Caki2 (cell line): ENCODE data around the gene LRRC2. TPM values are rescaled to one million over a fixed set of nuclear protein-coding genes. Genes with fewer than 3 reads are reported as not detected.
"Not testable (repeated sequence)": the region's sequence is repeated elsewhere in the genome, so short reads cannot be mapped to it uniquely, and the experiment has no call there.

ENCODE experiments used
- DNase-seq: peaks from one replicate; pipeline ENCODE4 v3.0.0-alpha.2; 2015; ENCODE audit warnings: low read depth
- in situ Hi-C: cut with HindIII; loops from 2 replicates; pipeline ENCODE4 v1.10.0; 2016; ENCODE audit warnings: low sequenced_read_pairs, low pct_unique_long_range_greater_than_20kb, mixed read lengths
- total RNA-seq: library from RNA; depleted of rRNA; stranded (reverse); fragments of >200 nt; shearing (Covaris generic); gene quantifications from 2 replicates; pipeline ENCODE4 v1.2.3, GENCODE V29; 2014; ENCODE audit warnings: low replicate concordance

LRRC2 gene
- total RNA-seq, 1 experiment from 2014 or later, result not detected

DNA sequence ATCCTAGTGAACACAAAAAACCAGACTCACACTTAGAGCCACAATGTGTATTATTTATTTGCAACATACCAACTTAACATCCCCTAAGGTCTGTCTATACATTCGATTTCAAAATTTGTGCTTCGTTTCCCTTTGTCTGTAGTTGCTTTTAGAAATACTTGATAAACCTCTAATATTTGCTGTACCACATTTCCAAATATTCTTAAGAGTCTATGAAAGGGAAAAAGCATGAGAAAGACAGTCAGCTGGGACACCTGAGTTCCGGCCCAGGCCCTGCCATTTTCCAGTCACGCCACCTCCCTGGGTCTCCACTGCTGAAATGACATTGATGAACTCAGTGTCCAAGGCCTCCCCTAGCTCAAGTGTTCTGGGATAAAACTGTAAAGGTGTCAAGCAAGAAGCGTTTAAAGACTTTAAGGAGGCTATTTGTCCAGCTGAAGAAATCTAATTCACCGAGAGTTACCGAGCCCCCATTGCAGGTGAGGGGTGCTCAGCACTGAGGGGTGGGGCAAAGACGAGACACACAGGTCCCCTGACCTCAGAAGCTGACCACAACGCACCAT is 26.6 kb downstream of the LRRC2 start:
- in situ Hi-C loops, result no loop called here
- no peak for DNase-seq

DNA sequence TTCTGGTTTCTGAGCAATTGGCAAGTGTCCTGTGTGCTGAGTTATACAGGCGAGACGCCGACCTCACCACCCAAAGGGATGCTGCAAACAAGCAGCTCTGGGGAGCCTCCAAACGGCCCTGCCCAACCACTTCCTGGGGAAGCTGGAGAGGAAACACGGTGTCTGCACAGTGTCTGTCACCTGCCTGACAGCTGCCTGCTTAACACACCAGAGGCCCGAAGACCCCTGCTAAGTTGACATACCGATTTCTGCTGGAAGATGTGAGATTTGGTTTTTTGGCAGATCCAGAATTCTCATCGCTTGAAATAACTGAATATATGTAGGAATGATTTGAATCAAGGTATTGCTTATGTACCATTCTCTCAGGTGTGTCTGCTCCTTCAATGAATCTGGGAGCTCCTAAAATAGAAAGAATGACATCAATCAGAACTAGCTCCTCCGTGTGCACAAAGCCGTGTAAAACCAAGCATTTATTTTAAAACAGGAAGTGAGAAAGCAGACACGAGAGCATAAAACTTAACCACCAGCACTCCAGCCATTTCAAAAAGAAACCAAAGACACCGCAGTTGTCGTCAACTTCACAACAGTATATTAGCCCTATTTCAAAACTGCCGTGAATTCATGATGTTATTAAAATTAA is 27.2 kb downstream of the LRRC2 start:
- DNase-seq, result no peak
- in situ Hi-C loops, result no loop called here

DNA sequence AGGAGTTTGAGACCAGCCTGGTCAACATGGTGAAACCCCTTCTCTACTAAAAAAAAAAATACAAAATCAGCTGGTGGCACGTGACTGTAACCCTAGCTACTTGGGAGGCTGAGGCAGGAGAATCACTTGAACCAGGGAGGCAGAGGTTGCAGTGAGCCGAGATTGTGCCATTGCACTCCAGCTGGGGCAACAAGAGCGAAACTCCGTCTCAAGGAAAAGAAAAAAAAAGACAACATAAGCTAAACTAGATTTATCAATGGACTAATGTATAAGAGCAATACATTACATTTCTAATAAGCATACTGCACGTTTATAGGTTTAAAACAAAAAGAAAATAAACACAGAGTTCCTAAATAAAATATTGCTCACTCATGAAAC is 27.7 kb downstream of the LRRC2 start:
- DNase-seq, in situ Hi-C loops: not testable (repeated sequence)

DNA sequence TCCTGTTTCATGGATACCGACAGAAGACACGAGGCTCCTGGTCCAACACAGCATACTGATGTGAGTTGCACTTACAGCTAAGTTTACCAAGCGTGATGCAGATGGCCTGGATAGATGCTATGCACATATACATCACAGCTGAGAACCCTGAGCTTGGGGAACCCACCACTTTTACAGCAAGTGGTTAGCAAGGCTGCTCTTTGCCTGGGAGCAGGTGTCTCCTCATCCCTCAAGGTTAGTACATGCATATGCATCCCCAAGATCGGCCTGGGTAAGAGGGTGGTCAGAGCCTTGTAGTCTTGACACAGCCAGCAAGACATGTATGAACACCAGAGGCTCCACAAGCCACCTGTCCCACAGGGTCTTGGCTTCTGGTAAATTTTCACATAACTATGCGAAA is 28.3 kb downstream of the LRRC2 start:
- no peak for DNase-seq
- in situ Hi-C loops, result no loop called here

DNA sequence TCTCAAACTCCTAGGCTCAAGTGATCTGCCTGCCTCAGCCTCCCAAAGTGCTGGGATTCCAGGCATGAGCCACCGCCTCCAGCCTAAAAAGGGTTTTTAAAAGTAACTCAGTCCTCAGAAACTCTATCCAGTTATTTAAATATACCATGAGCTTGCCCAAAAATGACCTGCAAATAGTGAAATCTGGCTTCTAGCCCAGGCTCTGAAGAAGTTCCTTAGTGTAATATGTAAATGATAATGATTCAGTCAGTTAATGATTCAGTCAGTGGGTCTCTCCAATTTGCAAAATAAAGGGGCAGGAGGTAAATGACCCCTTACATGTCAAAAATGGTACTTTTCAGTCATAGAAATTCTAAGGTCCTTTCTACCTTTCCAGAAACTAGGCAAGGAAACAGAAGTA is 28.8 kb downstream of the LRRC2 start:
- DNase-seq, result no peak
- in situ Hi-C loops, result no loop called here

DNA sequence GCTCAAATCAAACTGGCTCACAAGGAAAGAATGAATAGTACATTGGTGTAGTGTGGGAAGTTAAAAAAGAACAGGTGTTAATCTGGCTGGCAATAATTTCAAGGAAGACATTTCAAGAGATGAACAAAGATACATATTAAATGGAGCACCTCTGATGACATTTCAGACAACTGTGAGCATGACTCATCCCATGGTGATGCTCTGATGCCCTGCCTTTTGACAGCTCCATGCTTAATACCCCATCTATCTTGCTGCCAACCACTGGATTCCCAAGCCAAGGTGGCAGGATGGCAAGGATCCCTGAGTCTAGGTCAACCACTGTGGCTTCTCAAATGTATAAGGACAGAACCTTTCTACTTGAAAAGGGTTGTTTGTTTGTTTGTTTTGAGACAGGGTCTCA is 29.3 kb downstream of the LRRC2 start:
- in situ Hi-C loops, result no loop called here
- no peak for DNase-seq

DNA sequence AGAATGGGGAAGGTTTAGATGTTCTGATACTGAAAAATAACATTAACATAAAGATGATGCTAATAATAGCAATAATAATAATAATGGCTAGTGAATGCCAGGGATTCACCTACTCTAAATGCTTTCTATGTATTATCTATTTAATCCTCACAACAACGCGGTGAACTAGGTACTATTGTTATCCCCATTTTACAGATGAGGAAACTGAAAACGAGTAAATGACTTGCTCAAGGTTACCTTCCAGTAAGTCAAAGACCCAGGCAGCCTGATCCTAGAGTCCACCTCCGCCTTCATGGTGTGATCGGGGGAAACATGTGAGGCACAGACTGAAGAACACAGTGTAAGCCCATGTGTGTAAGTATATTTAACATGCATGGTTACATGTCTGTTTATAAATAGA is 30.4 kb downstream of the LRRC2 start:
- no peak for DNase-seq
- in situ Hi-C loops, result no loop called here

DNA sequence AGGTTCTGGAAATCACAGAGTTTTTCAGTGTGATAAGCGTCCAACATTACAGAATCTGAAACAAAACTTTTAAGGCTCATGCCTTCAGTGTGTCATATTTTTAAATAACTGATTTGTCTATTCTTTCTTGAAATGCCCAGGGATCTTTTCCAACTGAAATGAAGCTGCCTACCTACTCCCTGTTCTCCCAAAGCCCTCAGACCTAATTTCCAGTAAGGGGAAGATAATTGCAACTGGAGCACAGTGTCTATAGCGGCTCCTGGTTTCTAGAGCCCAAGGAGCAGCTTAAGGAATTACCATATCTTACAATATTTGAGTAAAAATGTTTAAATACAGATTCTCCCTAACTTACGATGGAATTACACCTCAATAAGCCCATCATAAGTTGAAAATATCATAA is 33.0 kb downstream of the LRRC2 start:
- in situ Hi-C loops, result no loop called here
- no peak for DNase-seq

DNA sequence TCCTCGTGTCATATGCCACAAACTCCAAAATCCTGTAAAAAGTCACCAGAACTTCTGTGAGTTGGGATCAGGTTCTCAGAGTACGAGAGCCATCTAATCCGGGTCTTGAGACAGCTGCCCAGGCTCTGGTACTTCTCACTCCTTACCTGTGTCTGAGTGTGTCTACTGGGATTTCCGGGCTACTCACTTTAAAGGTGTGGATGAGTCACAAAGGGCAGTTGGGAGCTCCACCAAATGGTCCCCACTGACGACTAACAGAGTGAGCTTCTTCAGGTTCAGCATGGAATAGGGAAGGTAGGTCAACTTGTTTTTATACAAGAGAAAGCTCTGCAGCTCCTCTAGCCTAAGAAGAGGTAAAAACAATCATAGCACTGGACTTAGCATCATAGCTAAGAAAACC is 38.9 kb downstream of the LRRC2 start:
- no peak for DNase-seq
- in situ Hi-C loops, result no loop called here

DNA sequence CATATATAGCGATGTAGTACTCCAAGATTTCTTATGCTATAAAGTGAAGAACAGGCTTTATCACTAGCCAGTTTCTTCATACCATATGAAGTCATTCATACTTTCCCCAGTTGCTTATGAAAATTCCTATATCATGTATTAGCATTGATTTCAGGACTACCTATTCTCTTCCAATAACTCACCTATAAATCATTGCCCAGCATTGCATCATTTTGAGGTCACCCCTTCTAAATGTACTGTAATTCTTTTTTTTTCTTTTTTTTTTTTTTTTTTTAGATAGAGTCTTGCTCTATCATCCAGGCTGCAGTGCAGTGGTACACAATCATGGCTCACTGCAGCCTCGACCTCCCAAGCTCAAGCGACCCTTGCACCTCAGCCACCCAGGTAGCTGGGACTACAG is 41.3 kb downstream of the LRRC2 start:
- in situ Hi-C loops, result no loop called here
- no peak for DNase-seq

DNA sequence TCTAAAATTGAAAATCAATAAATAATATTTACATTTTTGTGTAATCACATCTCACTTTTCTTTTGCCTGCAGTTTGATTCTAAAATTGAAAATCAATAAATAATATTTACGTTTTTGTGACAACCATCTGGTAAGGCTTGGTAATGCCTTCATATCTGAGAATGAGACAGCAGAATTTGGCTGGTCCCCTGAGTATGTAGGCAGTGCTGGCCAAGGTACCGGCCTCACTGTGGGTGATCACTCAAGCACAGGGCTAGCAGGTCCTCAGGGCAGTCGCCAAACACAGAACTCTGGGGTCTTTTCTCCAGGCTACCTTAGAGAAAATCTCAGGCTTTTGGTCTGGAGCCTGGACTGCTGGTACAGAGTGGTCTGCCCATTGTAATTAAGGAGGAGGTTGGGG is 42.1 kb downstream of the LRRC2 start:
- DNase-seq, result no peak
- in situ Hi-C loops, result no loop called here

DNA sequence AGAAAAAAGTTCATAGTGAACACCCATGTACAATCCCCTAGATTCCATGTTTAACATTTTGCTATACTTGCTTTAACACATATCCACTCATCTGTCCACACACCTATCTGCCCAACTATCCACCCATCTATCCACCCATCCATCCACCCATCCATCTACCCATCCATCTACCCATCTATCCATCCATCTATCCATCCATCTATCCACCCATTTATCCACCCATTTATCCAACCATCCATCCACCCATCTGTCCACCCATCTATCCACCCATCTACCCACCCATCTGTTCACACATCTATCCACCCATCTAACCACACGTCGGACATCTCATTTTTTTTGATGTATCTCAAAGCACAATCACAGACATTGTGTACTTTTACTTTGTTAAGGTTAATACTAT is 42.5 kb downstream of the LRRC2 start:
- in situ Hi-C loops, result no loop called here

DNA sequence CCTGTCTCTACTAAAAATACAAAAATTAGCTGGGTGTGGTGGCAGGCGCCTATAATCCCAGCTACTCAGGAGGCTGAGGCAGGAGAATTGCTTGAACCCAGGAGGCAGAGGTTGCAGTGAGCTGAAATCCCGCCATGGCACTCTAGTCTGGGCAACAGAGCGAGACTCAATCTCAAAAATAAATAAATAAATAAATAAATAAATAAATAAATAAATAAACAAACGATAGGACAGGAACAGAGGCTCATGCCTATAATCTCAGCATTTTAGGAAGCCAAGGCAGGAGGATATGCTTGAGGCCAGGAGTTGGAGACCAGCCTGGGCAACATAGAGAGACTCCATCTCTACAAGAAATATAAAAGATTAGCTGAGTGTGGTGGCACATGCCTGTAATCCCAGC is 43.9 kb downstream of the LRRC2 start:
- DNase-seq, in situ Hi-C loops: not testable (repeated sequence)

More for the DNA sequence above, 42.5 kb downstream of the LRRC2 start:
- no peak for DNase-seq

DNA sequence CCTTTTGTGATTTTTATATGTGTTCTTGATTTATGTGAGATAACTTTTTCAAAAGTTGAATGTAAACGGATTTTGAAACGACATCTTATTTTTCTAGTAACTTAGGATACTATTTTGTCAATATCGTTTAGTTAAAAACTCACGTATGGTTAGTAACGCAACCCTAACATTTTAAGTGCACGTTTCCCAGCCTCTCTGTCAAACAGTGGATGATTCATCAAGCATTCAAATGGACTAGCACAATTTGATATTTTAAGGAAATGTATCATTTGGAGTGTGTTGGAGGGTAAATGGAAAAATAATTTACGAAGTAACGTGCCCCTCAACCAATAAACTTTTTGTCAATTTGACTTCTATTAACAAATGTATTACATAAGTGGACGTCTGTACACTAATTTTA is 45.0 kb downstream of the LRRC2 start:
- no peak for DNase-seq
- in situ Hi-C loops, result no loop called here

DNA sequence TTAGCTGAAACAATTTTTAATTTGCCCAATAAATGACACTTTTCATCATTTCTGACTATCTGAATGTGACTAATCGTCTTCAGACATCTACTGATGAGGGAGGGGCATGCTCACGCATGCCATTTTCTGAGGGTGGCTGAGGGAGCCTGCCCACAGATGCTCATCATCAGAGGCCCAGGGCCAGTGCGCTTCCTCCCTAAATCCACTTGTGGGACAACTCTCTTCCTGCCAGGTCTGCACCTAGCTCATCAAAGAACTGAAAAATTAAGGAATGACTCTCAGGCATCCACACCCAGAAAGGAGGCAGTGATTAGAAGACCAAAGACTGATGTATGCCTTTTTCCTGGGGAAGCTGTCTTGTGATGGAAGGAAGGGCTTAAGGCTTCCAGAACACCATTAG is 45.6 kb downstream of the LRRC2 start:
- in situ Hi-C loops, result no loop called here
- DNase-seq, result no peak

DNA sequence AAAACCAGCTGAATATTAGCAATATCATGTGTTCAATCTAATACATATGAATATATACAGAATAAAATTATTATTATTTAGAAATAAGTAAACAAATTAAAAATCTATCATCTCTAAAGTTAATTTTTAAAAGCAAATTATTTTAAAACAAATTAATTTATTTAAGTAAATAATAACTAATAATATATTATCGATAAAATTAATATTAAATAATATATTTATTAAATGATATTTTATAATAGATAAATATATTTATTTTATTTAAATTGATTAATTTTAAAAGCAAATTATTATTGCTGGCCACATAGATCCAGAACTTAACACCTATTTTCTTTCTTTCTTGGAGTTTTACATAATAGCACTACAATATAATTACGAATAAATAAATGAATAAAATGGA is 46.1 kb downstream of the LRRC2 start:
- in situ Hi-C loops, result no loop called here

DNA sequence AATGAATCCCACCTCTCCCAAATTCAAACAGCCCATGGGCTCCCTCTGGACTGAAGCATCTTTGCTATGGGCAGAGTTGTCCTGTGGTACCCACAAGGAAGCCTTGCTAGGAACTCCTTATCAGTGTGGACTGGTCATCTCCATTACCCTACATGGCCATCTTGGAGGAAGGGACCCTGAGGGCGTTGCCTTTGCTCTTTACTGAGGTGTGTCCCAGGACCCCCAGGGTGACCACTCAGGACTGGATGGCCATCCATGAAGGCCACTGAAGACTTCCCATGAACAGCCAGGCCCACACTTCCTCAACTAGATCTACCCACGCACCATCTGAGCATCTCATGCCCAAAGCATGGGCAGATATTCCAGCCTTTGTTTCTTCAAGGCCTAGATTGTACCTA is 48.3 kb downstream of the LRRC2 start:
- no peak for DNase-seq
- in situ Hi-C loops, result no loop called here

More for the DNA sequence above, 46.1 kb downstream of the LRRC2 start:
- DNase-seq, result no peak

DNA sequence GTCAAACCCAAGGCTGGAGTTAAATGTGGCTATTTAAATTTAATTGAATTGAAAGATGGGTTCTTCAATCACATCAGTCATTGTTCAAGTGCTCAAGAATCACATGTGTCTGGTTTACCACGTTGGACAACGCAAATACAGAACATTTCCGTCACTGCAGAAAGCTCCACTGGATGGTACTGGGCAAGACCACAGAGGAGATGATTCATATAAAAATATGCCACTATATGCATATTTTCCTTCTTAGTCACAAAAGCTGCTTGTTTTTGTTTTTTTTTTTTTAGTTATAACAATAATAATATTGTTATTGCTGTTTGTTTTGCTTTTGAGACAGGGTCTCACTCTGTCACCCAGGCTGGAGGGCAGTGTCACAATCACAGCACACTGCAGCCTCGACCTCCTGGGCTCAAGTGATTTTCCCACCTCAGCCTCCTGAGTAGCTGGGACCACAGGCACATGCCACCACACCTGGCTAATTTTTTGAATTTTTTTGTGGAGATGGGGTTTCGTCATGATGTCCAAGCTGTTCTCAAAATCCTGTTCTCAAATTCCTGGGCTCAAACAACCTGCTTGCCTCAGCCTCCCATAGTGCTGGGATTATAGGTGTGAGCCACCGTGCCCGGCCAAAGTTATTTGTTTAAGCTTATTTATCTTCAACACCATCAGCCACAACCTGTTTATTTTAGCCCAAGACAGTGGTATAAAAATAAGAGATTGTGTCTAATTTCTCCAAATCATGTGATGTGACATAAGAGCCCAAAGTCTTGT is 48.9 kb downstream of the LRRC2 start:
- in situ Hi-C loops, result no loop called here
- DNase-seq, result peak; percentile 58

DNA sequence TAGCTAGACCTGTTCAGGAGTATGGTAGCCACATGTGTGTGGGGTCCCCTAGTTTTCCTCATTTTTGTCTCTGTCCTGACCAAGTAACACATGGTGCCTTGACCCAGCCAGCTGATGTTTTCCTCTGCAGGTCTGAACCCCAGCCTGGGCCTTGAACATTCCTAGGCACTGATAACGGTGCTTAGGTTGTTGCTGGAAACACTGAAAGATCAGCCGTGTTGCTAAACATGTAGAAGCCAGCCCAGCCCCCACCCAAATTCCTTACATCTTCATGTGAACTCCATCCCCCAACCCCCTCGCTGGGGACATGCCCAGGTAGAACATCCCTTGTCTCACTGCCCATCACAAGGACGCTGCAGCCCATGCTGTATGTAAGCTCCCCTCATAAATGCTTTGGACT is 49.6 kb downstream of the LRRC2 start:
- in situ Hi-C loops, result no loop called here
- no peak for DNase-seq
